A673 (cell line): ENCODE data around the gene STIM1. TPM values are rescaled to one million over a fixed set of nuclear protein-coding genes. Genes with fewer than 3 reads are reported as not detected.

Experiments
- BruUV-seq: library from RNA; stranded (reverse); fragments of 400-500 nt; replicated peaks from 2 replicates; lab custom pipeline; 2021; lab: Mats Ljungman, UMichigan
- CTCF ChIA-PET: fragments of 300-600 bp; sonication (Branson Sonifier 250); formaldehyde crosslinking; loops from one replicate; lab custom pipeline; 2022; ENCODE audit warnings: antibody characterized with exemption; lab: Charles Lee
- POLR2A ChIA-PET: fragments of 300-600 bp; sonication (Branson Sonifier 250); formaldehyde crosslinking; loops from one replicate; lab custom pipeline; 2022; ENCODE audit warnings: antibody characterized with exemption; ENCODE audit not compliant: low non-redundant PET; lab: Charles Lee
- DNase-seq: peaks from one replicate; pipeline ENCODE4 v3.0.0-alpha.2; 2015; ENCODE audit warnings: low spot score
- H3K27ac ChIP-seq: fragments of 200-600 bp; sonication (generic); 2 replicates; pipeline ENCODE4 v1.5.1; 2016; ENCODE audit warnings: mixed run types, low read depth, mild to moderate bottlenecking, mixed read lengths, antibody characterized with exemption, low read length; ENCODE audit not compliant: poor library complexity, severe bottlenecking
- H3K27me3 ChIP-seq: fragments of 200-600 bp; sonication (generic); replicated peaks from 2 replicates; pipeline ENCODE4 v1.6.1; 2017; ENCODE audit warnings: mixed run types, low read depth, mild to moderate bottlenecking, mixed read lengths, antibody characterized with exemption, low read length; ENCODE audit not compliant: insufficient read depth, poor library complexity
- H3K36me3 ChIP-seq: fragments of 200-600 bp; sonication (generic); 2 replicates; pipeline ENCODE4 v1.6.1; 2016; ENCODE audit warnings: mixed run types, mild to moderate bottlenecking, mixed read lengths, antibody characterized with exemption, low read length; ENCODE audit not compliant: insufficient read depth, poor library complexity, severe bottlenecking
- H3K4me1 ChIP-seq: fragments of 200-600 bp; sonication (generic); 2 replicates; pipeline ENCODE4 v1.6.1; 2017; ENCODE audit warnings: mixed run types, mild to moderate bottlenecking, mixed read lengths, antibody characterized with exemption, low read length; ENCODE audit not compliant: insufficient read depth, poor library complexity, severe bottlenecking
- H3K4me3 ChIP-seq: fragments of 200-600 bp; sonication (generic); 2 replicates; pipeline ENCODE4 v1.5.1; 2016; ENCODE audit warnings: low read depth, mixed run types, mild to moderate bottlenecking, mixed read lengths, low read length; ENCODE audit not compliant: poor library complexity, severe bottlenecking
- H3K9me3 ChIP-seq: fragments of 200-600 bp; sonication (generic); 2 replicates; pipeline ENCODE4 v1.6.1; 2016; ENCODE audit warnings: mixed run types, low read depth, mild to moderate bottlenecking, mixed read lengths, antibody characterized with exemption, low read length; ENCODE audit not compliant: poor library complexity, severe bottlenecking
- CTCF ChIP-seq: fragments of 300-800, 200-600 bp; sonication (generic); conservative IDR thresholded peaks from 2 replicates; pipeline ENCODE4 v1.5.1; 2017; ENCODE audit warnings: low read depth, mild to moderate bottlenecking, antibody characterized with exemption, low read length, moderate library complexity, mixed read lengths
- EZH2 ChIP-seq: fragments of 200-600 bp; sonication (generic); IDR thresholded peaks from 2 replicates; pipeline ENCODE4 v1.6.1; 2017; ENCODE audit warnings: borderline replicate concordance, low read depth, mild to moderate bottlenecking, mixed read lengths, antibody characterized with exemption, low read length; ENCODE audit not compliant: poor library complexity, severe bottlenecking
- intact Hi-C: fragments of 100-400 bp; cut with micrococcal nuclease; formaldehyde crosslinking; loops from one replicate; pipeline ENCODE4 v1.10.0; 2022; ENCODE audit not compliant: unreplicated experiment
- total RNA-seq: library from RNA; stranded (reverse); gene quantifications from 2 replicates; pipeline ENCODE4 v1.2.3, GENCODE V29; 2021

STIM1 gene
- total RNA-seq, 1 experiment from 2014 or later = 14.2 TPM

GRCh38 chr11:3967695-3968094, 112.2 kb downstream of the STIM1 start:
- no peak overlapping the region for H3K4me3 ChIP-seq
- CTCF ChIA-PET = no interaction called here
- BruUV-seq = no TSS peak
- POLR2A ChIA-PET = no interaction called here
- no peaks in the 10 kb centered on the region for H3K27me3 ChIP-seq
- intact Hi-C loops = no loop called here
- no peaks in the 10 kb centered on the region for H3K4me1 ChIP-seq
- no peaks in the 10 kb centered on the region for H3K9me3 ChIP-seq
- DNase-seq = no peak
- no peaks in the 10 kb centered on the region for H3K36me3 ChIP-seq
- H3K27ac ChIP-seq = no peak overlapping the region
- TF ChIP-seq CTCF = no peak
- no peak for TF ChIP-seq EZH2

GRCh38 chr11:3969200-3969599, 113.7 kb downstream of the STIM1 start:
- BruUV-seq = no TSS peak
- intact Hi-C loops = no loop called here
- H3K4me1 ChIP-seq = no peaks in the 10 kb centered on the region
- H3K27ac ChIP-seq = no peak overlapping the region
- no peak for DNase-seq
- ChIA-PET POLR2A (no interaction called here), CTCF (no interaction called here)
- no peaks in the 10 kb centered on the region for H3K27me3 ChIP-seq
- H3K36me3 ChIP-seq = no peaks in the 10 kb centered on the region
- TF ChIP-seq CTCF = no peak
- TF ChIP-seq EZH2 = no peak
- no peak overlapping the region for H3K4me3 ChIP-seq
- no peaks in the 10 kb centered on the region for H3K9me3 ChIP-seq

- Histone ChIP-seq H3K27ac (no peak overlapping the region), H3K27me3 (no peaks in the 10 kb centered on the region), H3K4me3 (no peak overlapping the region), H3K9me3 (no peaks in the 10 kb centered on the region), H3K4me1 (no peaks in the 10 kb centered on the region), H3K36me3 (no peaks in the 10 kb centered on the region)
- TF ChIP-seq EZH2 = no peak
- TF ChIP-seq CTCF = no peak
- POLR2A ChIA-PET = no interaction called here
- no TSS peak for BruUV-seq
- CTCF ChIA-PET = no interaction called here
- intact Hi-C loops = no loop called here
- DNase-seq = no peak
These were observed 114.1 kb downstream of the STIM1 start for GRCh38 chr11:3969613-3970012.
